ENCODE results near the gene FAM43A.

DNA sequence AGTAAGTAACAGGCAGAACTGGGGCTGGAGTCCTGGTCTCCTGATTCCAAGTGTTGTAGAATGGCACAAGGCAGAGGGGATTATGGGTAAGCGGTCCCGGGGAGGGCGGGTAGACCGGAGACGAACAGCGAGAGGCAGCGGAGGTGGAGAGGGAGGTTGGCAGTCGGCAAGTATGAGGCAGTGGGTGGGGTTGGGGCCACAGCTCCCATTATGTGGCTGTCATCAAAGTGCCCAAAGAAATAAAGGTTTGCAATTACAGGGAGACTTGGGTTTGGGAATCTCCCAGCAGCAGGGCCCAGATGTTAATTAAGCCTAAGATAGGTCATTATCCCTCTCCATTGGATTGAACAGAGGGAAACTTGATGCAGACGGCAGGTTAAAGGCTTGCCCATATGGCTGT lies 16.9 kb downstream of the FAM43A start:
- TF ChIP-seq ZNF274 (IDR thresholded peaks at IDR 0.05; ENCODE audit: low read depth, low read length), result no peak
- TF ChIP-seq YY1 (IDR thresholded peaks at IDR 0.05; ENCODE audit: insufficient read depth, insufficient read length), result no peak
- no peak for TF ChIP-seq SUZ12 (IDR thresholded peaks at IDR 0.05; ENCODE audit: extremely low read depth, insufficient read depth, insufficient read length)
